Retina (tissue), 1 donor: ENCODE measurements around the gene TJP3.

ENCODE experiments used
- DNase-seq: peaks from one replicate; pipeline ENCODE4 v3.0.0-alpha.2; 2016

Gene TJP3

DNA sequence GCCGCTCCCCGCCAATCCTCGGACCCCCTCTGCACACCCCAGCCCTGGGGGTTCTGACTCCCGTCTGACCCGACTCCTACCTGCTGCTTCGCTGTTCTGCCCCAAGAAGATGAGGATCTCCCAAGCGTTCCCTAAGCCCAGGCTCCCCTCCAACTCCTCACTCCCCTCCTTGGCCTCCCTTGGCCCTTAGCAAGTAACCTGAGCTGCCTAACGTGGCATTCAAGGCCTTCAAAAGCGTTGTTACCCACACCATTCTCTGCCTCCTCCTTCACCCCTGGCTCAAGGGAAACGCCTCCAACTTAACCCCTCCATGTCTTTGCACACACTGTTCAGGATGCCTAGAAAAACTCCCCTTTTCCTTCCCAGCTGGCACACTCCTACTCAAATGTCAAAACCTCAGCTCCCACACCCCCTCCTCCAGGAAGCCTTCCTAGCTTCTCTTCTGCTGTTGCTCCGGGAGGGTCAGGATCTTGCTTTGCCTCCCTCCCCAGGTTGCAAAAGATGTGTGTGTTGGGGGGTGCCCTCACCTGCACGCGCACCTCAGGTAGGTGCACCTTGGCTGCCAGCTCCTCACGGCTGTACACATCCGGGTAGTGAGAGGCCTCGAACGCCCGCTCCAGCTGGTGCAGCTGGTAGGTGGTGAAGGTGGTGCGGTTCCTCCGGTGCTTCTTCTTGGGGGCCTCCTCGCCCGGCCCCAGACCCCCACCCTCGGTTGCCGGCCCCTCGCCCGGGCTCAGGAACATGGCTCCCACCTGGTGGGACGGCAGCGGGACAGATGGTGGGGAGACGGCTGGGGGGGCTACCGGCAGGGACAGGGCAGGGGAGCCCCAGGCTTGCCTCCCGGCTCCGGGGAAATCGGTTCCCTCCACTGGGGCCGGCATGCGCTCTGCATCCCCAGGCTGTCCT is 63.1 kb downstream of the TJP3 start:
- DNase-seq = no peak

DNA sequence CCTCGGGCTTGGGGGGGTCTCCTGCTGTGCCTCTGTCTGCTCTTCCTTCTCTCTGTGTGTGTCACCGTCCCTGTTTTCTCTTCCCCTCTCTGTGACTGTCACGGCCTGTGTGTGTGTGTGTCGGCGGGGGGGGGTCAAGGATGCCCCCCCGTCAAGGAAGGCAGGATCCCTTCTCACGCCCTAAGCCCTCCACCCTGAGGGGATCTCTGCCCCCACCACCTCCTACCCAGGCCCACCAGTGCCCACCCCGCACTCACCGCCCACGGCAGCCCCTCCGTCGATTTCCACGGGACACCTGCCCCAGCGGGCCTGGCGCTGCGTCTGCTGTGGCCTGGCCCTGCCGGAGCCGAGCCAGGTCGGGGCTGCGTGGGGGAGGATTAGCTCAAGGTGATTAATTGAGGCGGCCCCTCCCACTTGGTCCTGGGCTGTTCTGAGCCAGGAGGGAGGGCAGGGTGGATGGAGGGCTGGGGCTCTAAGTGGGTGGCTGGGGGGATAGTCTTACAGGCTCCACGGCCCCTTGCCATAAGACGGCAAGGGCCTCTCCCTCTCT is 63.8 kb downstream of the TJP3 start, which contains the start of gene RAX2:
TSS of gene RAX2 (minus strand) at position 323 of the 550 bp plus-strand sequence. CDS start 486 bp downstream, outside the sequence.
- no peak for DNase-seq

DNA sequence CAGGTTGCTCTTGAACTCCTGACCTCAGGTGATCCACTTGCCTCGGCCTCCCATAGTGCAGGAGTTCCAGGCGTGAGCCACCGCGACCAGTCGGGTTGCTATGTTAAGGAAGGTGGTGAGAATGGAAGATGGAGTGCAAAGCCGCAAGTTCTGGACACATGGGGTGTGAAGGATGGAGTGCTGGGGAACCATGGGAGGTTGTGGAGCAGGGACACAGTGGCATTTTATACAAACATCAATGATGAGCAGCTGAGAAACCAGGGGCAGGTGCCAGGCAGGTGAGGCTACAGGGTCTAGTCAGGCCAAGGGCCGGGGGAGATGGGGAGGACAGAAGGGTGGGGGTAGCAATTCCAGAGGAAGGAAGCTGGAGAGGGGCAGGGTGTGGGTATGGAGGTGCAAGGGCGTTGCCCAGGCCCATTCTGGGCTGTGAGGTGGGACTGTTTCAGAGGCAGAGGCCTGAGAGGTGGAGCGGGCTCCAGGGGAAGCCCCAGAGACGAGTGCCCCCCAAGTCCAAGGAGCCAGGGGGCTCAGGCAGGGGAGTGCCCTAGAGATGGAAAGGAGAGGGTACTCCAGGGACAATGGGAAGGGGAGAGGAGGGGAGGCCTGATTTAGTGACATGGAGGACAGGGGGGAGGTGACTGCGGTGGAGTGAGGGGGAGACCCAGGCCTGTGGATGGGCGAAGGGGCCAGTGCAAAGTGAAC is 65.8 kb downstream of the TJP3 start:
- no peak for DNase-seq

DNA sequence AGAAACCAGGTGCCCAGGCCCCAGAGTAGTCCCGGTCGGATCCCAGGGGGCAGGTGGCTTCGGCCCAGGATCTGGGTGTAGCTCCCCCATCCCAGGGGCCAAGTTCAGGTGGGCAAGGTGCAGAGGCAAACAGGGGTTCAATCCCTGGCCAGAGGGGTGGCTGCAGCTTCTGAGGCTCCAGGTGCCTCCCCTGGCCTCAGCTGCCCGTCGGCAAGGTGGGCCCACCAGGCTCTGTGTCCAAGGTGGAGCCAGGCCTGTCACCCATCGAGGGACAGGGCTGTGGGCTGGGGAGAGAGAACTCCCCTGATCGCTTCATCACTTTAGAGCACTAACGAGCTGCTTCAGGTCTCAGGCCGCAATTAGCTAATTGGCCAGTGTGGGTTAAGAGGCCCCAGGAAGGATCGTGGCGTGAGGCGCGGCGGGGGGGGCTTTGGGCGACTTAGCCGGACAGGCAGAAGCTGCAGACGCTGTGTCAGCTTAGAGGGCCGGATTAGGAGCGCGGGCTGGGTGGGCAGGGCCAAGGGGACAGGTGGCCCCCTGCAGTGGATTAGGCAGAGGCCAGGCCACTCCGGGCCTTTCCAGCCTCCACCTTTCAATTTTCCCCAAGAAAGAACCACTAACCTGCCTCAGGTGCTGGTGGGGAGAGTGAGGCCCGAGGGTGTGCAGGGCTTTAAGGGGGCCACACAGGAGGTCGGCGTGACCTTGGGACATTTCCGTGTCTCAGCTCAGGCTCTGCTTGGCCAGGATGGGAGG is 66.6 kb downstream of the TJP3 start:
- DNase-seq = peak; percentile 48

DNA sequence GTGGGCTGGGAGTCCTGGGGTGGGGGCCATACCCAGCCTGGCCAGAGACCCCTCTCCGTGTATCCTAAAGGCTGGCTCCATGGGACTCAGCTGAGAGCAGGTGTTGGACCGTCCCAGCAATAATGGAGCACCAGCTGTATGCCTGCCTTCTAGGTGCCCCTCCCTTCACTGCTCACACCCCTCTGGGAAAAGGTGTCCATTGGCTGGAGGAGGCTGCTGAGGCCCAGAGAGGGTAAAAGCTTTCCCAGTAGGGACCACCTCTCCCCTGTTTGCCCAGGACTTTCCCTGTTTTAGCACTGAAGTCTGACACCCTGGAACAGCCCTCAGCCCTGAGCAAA is 67.2 kb downstream of the TJP3 start:
- no peak for DNase-seq

DNA sequence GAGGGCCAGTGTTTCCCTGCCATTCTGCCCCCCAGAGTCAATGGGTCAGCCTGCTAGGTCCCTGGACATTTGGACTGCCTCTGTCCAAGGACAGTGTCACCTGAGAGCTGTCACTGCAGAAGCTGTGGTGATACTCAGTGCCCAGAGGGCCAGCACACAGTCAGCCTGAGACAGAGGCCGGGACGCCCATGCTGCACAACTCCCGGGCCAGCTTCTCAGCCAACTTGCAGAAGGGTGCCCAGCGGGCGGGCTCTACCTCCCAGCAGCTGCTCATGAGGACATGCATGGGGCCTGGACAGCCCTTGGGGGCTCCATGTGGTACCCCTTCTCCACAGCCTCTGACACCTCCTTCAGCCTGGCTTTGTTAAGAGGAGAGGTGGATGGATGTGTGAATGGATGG is 67.6 kb downstream of the TJP3 start:
- no peak for DNase-seq

DNA sequence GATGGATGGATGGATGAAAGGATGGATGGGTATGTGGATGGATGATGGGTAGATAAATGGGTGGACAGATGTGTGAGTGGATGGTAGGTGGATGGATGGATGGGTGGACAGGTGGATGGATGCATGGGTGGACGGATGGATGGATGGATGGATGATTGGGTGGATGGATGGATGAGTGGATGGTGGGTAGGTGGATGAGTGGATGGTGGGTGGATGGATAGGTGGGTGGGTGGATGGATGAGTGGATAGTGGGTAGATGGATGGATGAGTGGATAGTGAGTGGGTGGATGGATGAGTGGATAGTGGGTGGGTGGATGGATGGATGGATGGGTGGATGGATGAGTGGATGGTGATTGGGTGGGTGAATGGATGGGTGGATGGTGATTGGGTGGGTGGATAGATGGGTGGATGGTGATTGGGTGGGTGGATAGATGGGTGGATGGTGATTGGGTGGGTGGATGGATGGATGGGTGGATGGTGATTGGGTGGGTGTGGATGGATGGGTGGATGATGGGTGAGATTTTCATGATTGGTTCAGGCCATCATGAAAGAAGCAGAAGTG is 68.4 kb downstream of the TJP3 start:
- DNase-seq = no peak

DNA sequence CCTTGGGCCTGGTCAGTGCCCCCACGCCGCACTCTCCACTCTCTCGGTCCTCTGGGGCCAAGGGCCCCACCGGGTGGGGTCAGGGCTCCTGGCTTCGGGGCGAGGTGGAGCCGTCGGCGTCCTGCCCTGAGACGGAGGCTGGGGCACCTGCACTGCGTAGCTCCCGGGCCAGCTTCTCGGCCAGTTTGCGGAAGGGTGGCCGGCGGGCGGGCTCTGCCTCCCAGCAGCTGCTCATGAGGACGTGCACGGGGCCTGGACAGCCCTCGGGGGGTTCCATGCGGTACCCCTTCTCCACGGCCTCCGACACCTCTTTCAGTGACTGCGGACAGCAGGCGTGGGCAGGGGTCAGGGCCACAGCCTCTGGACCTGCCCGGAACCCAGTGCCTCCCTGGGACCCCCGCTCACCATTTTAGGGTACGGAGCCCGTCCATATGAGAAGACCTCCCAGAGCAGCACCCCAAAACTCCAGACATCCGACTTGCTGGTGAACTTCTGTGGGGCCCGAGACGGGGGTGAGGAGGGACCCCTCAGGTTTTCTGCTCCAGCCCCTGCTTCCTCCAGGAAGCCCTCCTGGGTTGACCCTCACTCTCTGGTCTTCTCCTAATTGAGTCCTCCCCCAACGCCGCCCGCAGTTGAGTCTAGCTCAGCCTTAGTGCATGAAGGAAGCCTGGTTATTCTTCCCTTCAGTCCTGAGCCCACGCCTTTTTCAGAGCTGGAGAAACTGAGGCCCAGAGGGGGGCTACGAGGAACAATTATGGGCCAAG is 70.1 kb downstream of the TJP3 start:
- no peak for DNase-seq

DNA sequence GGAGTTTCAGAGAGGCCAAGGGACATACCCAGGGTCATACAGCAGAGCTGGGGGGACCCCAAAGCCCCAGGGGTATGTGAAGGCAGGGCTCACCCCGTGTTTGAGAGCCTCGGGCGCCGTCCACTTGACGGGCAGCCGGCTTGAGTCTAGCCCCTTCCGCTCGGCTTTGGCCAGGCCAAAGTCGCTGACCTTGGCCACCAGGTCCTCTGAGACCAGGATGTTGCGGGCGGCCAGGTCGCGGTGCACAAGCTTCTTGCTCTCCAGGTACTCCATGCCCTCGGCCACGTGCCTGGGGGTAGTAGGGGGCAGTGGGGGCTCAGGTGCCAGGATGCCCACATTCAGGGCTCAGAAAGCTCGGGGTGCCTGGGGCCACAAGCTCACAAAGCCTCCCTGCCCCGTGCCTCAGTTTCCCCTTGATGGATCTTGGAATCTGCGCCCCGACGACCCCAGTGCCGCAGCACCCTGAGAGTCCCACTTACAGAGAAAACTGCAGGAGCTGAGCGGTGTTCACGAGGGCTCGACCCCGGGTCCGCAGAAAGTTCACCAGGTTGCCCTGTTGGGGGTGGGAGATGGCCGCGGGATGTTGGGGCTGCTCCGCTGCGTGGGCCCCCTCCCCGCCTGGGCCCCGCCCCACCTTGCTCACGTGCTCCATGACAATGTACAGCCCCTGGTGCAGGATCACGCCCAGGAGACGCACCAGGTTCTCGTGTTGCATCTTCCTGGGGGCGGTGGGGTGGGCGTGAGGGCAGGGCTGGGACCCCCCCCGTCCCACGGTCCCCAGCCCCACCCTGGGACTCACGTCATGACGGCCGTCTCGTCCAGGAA is 70.9 kb downstream of the TJP3 start:
- DNase-seq = no peak

DNA sequence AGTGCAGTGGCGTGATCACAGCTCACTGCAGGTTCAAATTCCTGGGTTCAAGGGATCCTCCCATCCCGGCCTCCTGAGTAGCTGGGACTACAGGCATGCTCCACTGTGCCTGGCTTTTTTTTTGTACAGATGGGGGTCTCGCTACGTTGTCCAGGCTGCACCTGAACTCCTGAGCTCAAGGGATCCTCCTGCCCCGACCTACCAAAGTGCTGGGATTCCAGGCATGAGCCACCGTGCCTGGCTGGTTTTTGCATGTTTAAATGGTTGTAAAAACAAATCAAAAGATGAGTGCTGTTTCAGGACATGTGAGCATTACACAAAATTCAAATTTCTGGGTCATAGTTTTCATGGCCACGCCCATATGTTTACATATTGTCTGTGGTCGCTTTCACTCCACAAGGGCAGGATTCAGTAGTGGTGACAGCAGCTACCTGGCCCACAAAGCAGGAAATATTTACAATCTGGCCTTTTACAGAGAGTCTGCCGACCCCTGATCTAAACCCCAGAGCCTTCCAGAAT is 72.7 kb downstream of the TJP3 start:
- no peak for DNase-seq

DNA sequence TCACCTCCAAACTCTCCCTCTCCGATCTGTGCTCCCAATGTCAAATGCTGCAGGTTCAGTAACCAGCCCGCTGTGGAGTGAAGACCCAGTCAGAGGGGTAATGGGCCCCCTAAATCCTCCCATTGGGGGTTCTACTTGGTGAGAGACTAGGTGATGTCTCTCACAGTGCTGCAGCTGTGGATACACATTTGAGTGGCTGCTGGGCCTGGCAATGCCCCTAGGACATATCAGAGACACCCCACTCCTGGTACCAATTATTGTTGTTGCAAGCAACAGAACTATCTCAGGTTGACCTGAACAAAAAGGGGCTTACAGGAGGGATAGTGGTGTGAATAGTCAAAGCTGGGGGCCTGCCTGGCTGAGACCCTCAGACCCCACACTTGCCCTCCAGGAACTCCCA is 73.4 kb downstream of the TJP3 start:
- DNase-seq = no peak

DNA sequence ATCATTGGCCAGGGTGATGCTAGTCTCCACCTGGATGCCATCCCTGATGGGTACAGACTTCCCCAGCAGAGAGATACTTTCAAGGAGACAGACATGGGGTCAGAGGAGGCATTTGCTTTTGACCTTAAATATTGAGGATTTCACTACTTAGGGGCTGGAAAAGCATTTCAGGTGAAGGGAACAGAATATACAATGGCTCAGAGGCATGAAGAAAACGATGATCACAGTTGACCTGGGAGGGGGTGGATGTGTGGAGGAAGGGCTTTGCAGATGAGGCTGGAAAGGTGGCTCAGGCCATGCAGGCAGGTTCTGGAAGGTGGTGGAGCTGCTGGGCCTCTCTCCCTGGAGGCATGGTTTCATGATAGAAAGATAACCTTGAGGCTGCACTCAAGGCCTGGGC is 74.1 kb downstream of the TJP3 start:
- DNase-seq = no peak

DNA sequence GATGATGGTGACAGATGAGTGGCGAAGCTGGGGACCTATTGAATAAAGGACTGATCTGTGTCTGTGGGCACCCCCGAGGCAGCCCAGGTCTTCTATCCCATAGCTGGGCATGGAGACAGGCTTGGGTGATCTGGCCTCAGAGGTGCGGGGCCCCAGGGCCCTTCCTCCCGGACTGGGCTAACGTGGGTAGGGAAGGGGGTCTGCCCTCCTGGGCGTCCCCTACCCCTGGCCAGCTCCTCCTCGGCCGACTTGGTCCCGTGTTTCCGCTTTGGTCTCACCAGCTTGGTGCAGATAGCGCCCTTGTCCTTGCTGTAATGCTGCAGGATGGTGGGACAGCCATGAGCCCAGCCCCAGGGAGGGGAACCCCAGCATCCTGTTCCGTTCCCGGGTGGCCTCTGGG is 74.7 kb downstream of the TJP3 start:
- no peak for DNase-seq

DNA sequence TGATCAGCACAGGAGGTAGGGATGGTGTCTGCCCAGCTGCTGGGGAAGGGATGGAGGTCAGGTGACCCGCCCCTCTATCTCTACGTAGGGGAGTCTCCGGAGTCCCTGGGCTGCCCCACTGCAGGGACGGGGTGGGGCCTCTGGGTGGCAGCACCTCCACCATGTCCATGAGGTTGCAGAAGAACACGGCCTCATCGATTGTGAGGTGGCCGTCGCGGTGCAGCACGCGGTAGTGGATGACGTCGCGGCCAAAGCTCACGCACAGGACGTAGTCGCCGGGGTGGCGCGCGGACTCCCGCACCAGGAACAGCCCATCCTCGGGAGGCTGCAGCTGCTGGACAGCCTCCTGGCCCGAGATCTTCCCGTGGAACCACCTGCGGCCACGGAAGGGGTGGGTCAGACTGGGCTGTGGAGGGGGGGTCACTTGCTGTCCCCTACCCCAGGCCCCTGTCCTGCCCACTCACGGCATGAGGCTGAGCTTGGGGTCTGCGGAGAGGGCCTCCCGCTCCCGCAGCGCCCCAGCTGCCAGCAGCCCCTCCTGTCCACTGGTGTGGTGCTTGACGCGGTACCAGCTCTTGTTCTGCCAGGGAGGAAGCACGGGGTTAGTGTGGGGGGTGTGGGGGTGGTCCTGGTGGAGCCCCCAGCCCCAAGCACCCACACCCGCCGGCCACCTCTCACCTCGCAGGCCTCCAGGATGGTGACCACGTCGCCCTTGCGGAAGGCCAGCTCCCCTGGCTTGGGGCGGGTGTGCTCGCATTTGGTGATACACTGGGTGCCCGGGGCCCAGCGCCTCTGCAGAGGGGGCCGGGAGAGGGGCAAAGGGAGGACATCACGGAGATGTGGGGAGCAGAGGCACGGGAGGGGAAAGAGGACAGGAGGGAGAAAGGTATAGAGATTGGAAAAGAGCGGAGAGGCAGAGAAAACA is 75.7 kb downstream of the TJP3 start:
- no peak for DNase-seq

DNA sequence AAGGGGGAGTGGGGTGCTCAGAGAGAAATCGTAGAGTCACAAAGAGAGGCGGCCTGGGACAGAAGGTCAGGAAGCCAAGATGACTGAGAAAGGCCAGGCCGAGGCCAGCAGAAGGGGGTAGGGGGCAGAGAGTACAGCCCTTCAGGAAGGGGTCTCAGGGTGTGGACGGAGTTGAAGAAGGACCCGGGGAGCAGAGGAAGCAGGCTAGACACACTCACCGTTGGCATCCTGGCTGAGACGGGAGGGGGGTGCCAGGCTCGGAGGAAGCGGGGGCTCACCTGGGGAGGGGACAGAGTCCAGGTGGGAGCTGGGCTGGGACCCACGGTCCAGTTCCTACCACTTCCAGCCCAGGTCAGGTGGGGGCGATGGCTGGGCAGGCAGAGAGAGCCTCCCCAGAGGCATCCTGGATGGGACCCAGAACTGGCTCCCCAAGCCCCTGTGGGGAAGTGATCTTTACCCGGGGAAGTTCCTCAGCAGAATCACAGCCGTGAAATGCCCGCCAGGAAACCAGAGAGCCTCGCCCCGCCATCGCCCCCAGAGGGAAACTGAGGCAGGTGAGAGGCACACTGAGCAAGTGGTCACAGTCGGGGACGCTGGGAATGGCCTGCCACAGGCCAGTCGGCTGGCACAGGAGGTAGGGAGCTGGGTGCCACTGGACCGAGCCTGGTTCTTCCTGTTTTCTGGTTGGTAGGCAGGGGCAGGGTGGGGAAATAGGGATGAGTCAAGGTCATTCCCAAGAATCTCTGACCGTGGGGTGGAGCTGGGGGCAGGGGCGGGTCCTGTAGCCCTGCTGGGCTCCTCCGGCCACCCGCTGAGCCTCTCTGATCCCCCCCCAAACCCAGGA is 76.6 kb downstream of the TJP3 start:
- no peak for DNase-seq

DNA sequence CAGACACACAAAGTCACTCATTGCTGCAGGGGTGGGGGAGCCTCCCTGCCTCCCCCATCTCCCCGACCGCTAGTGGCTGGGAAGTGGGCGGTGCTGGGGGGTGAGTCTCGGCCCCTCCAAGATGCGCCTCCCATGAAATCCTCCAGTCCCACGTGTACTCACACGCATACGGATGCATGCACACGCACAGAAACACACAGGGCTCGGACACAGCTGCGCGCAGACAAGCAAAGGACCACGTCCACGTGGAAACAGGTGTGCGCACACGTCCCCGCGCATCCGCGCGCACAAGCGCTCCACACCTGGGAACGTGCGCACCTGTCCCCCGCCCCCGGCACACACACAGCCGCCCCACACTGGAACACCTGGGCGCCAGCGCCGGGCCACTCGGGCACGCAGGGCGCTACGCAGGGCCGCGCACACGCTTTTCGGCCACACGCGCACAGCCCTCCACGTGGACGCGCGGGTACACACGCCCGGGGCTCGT is 77.3 kb downstream of the TJP3 start:
- peak; percentile 44 for DNase-seq

DNA sequence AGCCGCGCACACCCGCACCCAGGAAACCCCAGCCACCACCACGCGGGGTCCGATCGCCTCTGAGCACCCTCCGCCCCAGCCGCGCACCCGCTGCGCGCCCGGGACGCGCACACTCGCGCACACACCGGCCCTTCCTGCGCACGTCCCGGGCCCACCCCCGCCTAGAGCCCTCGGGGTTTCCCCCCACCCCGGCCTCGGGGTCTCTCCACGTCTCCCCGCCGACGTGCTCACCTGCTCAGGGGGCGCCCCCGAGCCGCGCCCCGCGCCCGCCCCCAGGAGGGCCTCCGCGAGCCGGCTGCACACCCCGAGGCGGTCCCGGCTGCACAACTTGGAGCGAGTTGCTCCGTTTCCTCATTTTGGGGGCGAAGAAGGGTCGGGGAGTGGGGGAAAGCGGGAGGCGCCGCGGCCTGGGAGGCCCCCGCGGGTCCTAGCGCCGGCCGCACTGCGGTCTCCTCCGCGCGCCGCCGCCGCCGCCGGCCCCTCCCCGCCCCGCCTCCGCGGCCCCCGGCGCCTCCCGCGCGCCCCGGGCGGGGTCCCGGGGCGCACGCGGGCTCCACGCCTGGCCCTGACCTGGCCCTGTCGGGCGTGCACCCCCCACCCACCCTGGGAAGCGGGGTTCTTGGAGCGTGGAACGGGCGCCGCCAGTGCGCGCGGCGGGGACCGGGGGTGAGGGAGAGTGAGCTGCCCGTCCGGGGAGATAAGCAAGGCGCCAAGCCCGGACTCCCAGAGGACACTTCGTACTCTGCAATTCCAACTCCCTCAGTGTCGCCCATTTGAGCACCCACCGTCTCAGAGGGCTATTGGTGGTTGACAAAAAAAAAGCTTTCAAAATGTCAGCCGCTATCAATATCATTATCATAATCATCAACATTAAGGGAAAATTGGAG is 78.0 kb downstream of the TJP3 start, which contains the start of gene MATK:
TSS of gene MATK (minus strand) at position 444 of the 887 bp plus-strand sequence. CDS start 1,246 bp downstream, outside the sequence.
- DNase-seq = no peak
